CD4-positive, alpha-beta T cell treated with Interleukin-17A for 4 hours (primary cell): ENCODE data around the gene FAIM2.

ENCODE experiments used
- DNase-seq: peaks from one replicate; pipeline ENCODE4 v3.0.0-alpha.2; 2020; ENCODE audit warnings: mixed read lengths

Gene FAIM2

DNA sequence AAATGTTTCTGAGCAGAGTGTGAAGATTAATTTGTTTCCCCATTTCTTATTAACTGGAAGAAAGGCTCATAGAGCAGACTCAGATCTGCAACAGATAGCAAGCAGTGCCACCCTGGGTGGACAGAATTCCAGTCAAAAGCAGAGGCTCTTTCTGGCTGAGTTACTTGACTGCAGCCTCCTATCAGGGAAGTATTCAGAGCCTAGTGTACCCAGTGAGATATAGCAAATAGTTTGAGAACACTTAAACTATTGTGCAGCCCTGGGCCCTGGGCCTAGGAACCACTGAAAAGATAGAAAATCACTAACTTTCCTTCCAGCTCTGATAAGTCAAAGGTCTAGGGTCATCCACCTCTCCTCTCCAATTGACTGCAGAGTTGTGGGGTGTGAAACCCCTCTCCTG, 35.6 kb upstream of the FAIM2 start:
- DNase-seq = no peak

DNA sequence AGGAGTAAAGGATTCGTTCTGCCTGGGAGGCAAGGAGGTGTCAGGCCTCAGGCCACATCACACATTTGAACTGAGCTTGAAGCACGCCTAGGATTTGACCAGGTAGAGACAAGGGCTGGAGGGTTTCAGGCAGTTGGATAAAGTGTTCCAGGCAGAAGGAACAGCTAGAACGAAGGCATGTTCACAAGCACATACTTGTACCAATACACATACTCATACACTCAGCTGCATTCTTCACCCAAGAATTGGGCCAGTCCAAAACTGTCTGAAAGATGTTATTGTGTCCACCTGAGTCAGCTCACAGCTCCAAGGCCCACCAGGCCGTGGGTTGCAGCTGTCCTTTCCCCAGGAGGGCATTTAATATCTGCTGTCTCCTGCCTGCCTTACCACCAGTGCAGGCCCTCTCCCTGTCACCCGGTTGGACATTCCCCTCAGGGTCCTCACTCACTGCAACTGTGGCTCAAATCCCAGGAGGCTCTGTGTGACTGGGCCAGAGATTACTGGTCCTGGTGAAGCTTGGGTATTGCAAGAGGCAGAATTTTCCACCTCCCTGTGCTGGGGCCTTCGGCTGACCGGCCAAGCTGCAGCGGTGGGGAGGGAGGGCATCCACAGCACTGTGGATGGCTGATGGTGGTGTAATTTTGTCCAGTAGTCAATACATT, 34.1 kb upstream of the FAIM2 start:
- DNase-seq = no peak

DNA sequence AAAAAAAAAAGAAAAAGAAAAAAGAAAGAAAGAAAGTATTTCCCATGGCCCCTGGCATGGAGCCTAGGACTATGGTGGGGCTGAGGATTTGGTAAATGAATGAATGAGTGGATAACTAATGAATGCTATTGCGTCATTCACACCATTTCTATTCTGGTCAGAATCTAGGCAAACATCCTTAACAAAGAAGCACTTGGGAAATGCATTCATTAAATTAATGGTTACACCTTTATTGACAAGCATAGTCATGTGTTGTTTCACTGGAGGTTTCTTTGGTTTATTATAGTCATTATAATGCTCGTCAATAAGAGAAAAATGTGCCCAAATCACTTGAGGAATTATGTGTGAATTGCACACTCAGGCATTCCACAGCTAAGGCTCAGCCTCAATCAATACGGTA, 33.2 kb upstream of the FAIM2 start:
- no peak for DNase-seq

DNA sequence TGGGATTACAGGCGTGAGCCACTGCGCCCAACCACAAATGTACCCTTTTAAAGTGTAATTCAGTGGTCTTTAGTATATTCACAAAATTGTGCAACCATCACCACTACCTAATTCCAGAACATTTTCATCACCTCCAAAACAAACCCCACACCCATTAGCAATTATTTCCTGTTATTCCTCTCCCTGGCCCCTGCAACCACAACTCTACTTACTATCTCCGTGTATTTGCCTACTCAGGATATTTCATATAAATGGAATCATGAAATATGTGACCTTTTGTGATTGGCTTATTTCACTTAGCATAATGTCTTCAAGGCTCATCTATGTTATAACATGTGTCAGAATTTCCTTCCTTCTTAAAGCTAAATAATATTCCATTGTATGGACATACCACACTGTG, 30.8 kb upstream of the FAIM2 start:
- DNase-seq = no peak

DNA sequence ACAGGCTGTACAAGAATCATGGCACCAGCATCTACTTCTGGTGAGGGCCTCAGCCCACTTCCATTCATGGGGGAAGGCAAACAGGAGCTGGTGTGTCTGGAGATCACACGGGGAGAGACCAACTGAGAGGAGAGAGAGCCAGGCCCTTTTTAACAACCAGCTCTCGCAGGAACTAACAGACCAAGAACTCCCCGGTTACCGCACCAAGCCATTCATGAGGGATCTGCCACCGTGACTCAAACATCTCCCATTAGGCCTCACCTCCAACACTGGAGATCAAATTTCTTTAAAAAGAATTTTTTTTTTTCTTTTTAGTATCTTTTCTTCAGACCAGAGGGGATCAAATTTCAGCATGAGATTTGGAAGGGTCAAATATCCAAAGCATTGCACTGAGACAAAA, 30.1 kb upstream of the FAIM2 start:
- DNase-seq = no peak

DNA sequence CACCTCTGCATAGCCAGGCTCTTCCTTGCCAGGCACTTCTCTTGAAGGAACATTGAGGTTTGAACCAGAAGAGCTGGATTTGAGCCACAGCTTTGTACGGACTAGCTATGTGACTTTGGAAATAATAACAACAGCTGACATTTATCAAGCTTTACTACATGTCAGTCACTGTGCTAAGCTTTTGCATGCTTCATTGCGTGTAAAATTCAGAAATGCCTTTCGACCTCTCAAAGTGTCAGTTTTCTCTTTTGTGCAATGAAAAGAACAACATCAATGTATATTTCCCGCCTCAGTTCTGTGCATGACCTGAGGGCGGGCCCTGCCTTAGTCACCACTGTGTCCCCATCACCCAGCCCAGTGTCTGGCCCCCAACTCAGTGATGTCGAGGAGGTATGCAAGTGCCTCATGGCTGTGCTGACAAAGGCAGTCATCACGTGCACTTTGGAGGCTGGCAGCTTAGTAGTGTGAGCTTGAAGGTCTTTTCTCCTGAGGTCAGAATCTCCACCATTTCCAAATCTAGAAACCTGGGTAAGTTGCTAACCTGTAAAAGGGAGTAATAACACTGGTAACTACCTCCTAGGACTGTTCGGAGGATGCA, 28.9 kb upstream of the FAIM2 start:
- DNase-seq = no peak

DNA sequence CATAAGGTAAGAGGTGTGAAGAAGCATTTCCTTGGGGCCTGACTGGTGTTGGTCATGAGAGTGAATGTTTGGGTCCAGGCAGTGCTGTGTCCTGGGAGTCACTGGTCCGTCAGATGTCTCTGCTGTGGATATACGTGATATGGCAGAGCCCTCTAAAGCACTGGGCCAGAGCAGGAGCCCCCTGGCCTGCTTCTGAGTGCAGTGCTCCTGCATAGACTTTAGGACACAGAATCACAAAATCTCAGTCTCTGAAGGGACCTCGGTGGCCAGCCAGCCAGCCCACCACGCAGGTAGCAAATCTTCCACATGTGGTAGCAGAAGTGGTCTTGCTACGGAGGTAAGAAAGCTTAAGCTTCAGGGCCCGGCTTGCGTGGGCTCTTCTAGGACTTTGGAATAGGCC, 28.3 kb upstream of the FAIM2 start:
- no peak for DNase-seq

DNA sequence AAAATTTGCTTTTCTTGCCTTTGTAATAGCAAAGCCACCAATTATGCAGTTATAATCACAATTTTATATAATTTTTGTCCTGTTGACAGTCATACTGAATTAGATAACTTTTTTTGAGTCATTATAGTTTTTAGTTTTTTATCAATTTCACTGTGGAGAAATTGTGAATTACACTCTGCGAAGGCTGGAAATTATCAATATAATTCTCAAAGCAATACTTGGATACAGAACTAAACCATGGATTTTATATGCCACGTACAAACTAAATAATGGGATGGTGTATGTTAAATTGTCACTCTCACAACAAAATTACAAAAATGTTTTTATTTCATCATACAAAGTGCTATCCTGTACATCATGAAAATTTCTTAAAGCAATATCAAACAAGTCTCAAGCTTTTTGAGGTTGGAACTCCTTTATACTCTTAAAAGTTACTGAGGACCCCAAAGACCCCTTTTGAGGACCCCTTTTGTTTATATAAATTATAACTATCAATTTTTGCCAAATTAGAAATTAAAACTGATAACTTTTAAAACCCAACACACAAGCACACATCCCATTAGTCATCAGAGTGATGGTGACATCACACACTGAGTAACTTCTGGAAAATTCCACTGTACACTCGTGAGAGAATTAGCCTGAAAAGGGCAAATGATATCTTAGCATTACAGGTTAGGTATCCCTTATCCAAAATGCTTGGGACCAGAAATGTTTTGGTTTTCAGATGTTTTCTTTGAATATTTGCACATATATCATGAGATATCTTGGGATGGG, 27.0 kb upstream of the FAIM2 start:
- no peak for DNase-seq

DNA sequence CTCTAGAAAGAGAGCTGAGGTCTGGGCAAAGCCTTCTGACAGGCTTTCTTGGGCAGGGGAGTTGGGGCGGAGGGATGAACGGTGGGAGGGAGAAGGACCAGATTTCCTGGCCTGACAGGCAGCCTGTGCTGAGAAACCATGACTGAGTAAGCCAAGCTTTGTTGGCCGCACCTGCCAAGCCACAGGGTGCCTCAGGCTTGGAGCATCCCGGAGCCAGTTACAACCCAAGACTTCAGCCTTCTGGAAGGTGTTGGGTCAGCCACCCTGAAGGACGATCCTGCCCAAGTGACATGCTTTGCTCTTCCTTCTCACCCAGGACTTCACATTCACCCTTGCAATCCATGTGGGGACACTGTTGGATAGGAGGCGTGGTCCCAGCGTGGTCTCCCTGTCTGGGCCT, 25.9 kb upstream of the FAIM2 start:
- DNase-seq = no peak

DNA sequence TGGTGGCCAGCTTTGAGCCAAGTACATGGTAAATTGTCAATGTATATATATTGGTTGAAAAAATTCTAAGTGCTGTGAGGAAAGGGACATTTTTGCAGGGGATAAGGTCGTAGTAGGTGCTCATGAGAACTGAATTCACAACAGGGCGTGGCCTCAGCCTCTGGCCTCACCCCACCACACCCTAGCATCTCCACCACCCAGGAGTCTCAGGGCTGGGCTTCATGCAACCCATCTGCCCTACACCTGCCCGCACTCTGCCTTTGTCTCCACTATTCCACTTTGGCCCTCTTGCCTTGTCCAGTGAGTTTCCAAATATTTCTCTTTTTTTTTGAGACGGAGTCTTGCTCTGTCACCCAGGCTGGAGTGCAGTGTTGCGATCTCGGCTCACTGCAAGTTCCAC, 24.8 kb upstream of the FAIM2 start:
- no peak for DNase-seq

DNA sequence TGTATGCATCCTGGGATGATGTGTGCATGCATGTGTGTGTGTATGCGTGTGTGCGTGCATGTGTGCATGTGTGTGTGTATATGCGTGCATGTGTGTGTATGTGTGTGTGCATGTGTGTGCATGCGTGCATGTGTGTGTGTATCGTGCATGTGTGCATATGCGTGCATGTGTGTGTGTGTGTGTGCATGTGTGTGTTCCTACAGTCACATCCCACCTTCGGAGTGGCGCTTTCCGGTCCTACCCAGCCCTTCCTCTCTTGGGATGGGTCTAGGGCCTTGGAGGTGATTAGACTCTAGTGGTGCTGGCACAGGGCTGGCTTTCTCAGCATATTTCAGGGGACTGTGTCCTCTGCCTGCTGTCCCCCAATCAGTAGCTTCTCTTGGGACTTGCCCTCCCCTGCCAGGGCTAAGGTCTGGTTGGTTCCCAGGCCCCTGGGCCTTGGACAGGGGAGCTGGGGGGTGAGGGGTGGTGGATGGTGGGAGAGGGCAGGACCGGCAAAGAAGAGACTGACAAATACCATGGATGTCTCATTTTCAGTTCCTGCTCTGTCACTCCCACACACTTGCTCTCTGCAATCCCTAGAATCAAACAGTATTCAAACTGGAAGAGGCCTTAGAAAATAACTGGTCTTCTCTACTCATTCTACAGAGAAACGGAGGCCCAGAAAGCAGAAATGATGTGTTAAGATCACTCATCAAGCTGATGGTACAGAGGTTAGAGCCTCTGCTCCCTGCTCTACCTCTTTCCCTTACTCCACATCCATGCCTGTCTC, 21.9 kb upstream of the FAIM2 start:
- DNase-seq = no peak

DNA sequence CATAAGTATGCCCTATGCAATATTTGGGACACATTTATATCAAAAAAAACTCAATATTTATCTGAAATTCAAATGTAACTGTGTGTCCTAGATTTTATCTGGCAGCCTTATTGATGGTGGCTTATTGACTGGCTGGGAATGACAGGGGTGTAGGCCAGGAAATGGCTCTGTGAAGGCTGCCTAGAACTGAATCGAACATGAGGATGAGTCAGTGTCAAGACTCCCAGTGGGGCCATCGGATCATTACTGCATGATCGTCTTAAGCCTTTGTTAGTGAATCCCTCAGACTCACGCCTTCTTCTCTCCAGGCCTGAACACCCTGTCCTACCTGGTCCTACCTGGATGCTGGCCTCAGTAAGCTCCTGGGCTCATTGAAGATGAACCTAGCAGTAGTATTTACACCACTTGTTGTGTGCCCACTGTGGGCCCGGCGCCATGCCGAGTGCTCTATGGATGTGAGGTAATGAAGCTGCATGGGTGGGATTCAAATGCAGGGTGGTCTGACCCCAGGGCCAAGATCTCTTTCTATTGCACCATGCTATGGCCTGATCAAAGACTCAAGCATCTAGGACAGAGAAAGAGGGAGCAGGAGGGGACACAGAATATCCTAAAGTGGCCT, 21.0 kb upstream of the FAIM2 start:
- no peak for DNase-seq

DNA sequence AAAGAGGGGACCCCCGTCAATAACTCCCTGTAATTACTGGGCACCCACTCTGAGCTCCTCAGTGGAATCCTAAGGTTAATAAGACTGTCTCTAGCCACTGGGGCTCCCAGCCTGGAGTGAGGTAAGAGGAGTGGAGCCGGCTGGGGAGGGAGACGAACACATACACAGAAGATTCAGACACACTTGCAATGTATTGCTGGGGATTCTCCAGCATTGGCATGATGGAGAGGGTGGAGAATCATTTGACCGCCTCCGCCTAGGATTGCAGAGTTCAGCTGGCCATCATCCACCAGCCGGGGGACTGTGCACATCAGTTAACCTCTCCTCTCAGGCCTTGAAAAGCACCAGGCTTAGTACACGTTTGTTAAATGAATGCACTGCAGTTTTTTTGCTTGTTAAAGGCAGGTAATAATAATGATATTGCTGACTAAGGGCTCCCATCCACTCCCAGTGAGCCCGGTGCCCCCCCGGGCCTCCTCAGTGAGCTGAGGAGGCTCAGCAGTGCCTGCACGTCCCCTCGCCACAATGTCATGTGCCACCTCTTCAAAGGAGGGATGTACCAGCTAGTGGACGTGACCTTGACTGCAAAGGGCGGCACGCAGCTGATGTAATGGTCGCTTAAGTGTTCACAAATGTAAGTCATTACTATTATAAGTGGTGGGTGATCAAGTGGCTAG, 20.3 kb upstream of the FAIM2 start:
- DNase-seq = no peak

DNA sequence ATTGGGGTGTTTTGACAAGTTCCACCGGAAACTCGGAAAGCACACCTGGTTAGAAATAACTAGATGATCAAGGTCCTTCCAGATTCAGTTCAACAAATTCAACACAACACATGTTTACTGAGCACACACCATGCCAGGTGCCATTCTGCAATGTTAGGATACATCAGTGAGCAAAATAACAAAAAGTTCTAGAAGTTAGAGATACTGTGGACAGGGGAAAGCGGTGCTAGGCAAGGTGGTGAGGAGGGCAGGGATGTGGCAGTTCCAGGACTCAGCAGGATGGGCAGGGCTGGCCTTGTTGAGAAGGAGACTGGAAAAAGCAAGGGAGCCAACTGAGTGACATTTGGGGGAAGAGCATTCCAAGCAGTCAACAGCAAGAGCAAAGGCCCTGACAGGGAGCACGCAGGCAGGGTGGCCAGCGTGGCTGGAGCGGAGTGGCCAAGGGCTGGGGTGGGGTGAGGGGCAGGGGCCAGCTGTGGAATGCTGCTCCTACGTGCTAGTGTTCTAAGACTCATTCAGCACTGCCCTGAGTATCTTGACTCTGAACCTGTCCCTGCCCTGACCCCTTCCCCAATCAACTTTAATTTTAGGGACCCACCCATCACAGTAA, 19.4 kb upstream of the FAIM2 start:
- no peak for DNase-seq

DNA sequence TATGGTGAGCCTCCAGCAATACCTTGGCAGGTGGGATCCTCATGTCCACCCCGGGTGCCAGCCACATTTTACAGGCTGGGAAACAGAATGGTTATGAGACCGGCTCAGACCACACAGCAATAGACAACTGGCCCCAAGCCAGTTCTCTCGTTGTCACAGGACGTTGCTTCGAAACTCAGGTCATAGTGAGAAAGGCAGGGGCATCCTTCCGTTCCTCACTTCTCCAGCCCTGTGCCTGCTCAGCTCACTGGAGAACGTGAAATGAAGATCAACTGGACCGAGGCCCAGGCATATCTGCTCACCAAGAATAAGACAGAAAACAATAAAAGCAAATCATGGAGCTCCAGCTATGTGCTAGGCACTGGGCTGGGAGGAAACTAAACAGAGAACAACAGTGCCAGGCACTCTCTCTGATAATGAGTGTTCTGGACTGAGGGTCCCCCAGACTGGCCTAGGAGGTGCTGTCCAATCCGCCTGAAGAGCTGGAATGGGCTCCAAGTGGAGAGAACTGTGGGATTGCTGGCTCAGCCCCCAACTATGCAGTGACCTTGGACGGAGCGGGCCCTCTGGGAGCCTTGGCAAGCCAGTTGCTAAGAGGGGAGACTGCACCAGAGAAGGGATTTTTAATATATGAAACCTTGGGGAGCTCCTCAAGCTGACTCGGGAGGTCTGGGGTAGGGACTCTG, 18.8 kb upstream of the FAIM2 start:
- DNase-seq = no peak

DNA sequence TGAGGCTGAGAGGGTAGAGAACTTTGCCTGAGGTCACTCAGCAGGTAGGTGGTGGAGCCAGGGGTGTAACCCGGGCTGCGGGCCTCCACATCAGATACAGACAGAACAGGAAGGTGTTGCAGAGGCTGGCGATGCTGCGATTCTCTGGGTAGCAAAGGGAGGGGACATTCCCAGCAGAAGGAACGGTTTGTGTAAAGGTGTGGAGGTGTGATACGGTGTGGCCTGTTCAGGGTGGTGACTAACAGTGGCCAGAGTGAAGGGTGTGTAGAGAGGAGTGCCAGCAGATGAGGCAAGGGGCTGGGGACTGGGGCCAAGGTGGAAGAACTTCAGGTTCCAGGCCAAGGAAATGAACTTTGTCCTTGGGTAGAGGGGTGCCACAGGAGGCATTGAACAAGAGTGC, 18.2 kb upstream of the FAIM2 start:
- no peak for DNase-seq

DNA sequence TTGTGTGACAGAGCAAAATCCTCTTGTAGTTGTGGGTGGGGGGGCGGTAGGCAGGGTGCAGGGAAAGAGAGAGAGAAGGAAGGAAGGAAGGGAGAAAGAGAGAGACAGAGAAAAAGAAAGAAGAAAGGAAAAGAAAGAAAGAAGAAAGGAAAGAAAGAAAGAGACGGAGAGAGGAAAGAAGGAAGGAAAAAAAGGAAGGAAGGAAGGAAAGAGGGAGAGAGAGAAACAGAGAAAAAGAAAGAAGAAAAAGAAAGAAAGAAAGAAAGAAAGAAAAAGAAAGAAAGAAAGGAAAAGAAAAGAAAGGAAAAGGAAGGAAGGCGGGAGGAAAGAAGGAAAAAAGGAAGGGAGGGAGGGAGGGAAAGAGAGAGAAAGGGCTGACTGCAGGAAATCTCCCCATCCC, 17.6 kb upstream of the FAIM2 start:
- DNase-seq = no peak

DNA sequence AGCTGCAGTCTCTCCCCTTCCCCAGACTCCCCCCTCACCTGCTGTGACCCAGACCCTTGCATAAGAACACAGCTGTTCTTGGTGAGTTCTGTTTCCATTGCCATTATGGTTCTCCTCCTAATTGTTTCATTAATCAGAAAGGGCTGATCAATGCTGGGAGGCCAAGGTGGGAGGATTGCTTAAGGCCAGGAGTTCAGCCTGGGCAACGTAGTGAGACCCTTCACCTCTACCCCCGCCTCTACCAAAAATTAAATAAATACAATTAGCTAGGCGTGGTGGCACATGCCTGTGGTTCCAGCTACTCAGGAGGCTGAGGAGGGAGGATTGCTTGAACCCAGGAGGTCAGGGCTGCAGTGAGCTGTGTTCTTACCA, 17.2 kb upstream of the FAIM2 start:
- no peak for DNase-seq

DNA sequence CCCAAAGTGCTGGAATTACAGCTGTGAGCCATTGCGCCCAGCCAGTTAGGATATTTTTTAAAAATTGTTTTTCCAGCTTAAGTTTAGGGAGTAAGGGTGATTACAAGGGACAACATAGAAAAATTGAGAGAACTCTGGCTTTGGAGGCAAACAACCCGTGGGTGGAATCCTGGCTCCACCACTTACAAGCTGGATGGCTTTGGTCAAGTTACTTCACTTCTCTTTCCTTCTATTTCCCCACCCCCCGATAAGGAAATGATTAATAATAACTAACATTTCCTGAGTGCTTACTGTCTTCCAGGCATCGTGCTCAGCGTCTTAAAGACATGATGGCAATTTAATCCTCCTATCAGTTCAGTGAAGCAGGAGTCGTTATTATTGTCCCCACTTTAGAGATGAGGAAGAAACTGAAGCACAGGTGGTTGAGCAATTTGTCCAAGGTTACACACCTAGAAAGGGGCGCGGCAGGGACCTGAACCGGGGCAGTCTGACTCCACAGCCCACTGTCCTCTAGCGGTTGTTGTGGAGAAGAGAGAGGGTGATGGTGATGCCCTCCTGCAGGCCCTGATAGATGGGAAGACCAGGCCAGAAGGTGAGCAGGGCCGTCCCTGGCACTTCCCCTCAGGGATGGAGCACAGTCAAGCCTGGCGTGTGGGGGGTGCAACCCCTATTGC, 16.7 kb upstream of the FAIM2 start:
- no peak for DNase-seq

DNA sequence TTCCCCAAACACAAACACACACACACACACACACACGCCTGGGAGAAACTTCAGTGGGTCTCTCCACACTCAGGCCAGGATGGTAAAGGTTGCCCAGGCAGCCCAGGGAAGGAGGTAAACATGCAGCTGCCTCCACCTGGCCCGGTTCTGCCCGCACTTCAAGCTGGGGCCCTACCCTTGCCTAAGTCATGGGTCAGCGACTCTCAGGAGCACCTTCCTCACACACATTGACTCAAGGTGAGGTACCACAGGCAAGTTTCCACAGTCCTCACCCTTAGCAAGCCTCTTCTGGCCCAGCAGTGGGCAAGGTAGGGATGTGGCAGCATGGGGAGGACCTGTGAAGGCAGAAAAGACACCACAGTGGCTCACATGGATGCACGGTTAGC, 14.1 kb upstream of the FAIM2 start:
- no peak for DNase-seq

DNA sequence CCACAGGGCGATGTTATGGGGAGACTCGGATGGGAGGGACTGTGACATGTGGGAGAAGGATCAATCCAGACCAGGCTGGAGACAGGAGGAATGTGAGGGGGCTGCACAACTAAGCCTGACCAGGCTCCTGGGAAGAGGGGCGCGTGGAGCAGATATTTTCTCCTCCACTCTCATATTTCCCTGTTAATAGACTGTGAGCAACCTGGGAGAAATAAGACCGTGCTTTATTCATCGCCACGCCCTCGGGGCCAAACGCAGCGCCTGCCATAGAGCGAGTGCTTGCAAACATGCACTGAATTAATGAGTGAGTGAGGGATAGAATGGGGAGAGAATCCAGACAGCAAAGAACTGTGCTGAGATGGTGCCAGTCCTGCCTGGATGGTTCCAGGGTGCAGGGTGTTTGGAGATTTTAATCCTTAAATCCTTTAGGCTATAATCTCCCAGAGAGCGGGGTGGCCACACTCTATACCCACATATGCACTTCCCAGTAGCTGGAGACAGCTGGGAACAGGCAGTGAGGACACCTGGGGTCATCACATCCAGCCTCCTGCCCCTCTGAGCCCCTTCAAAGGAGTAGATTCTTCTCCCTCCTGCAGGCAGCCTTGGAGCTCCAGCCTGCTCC, 13.6 kb upstream of the FAIM2 start:
- no peak for DNase-seq
